Activated CD4-positive, alpha-beta T cell treated with anti-CD3 and anti-CD28 coated beads, Interleukin-2, amount 50 U/mL, for 4 hours (primary cell): ENCODE measurements around the gene MIPEP.

Source experiments
- DNase-seq, 2 experiments: peaks; one replicate each; pipeline ENCODE4 v3.0.0-alpha.2; 2020

MIPEP gene

GRCh38 chr13:23805122-23805521 is 84.1 kb downstream of the MIPEP start:
- DNase-seq, result no peak

GRCh38 chr13:23804166-23804565 is 85.0 kb downstream of the MIPEP start:
- no peak for DNase-seq

- no peak for DNase-seq
These were observed 88.1 kb downstream of the MIPEP start for GRCh38 chr13:23801141-23801540.

- DNase-seq, result no peak
These were observed 89.3 kb downstream of the MIPEP start for GRCh38 chr13:23799945-23800344.

- DNase-seq, result no peak
These were observed 91.8 kb downstream of the MIPEP start for GRCh38 chr13:23797276-23797903.

GRCh38 chr13:23796551-23796950 is 92.6 kb downstream of the MIPEP start:
- no peak for DNase-seq

GRCh38 chr13:23794267-23795161 is 94.7 kb downstream of the MIPEP start:
- DNase-seq, result no peak

GRCh38 chr13:23793711-23794110 is 95.5 kb downstream of the MIPEP start:
- no peak for DNase-seq

- no peak for DNase-seq
These were observed 96.5 kb downstream of the MIPEP start for GRCh38 chr13:23792680-23793079.

- DNase-seq, result no peak
These were observed 98.5 kb downstream of the MIPEP start for GRCh38 chr13:23790577-23791170.

- DNase-seq, result no peak
These were observed 99.4 kb downstream of the MIPEP start for GRCh38 chr13:23789576-23790346.

GRCh38 chr13:23788459-23788858 is 100.7 kb downstream of the MIPEP start:
- DNase-seq, result no peak

- DNase-seq, result no peak
These were observed 101.7 kb downstream of the MIPEP start for GRCh38 chr13:23787464-23787863.

GRCh38 chr13:23786607-23787006 is 102.6 kb downstream of the MIPEP start:
- DNase-seq, result no peak

- DNase-seq, result no peak
These were observed 110.3 kb downstream of the MIPEP start for GRCh38 chr13:23778879-23779278.

GRCh38 chr13:23778002-23778652 is 111.1 kb downstream of the MIPEP start:
- peak in 1 of 2 experiments; percentile 4 for DNase-seq

GRCh38 chr13:23777575-23777870 is 111.7 kb downstream of the MIPEP start:
- no peak for DNase-seq

- no peak for DNase-seq
These were observed 112.3 kb downstream of the MIPEP start for GRCh38 chr13:23776698-23777574.

- DNase-seq, result no peak
These were observed 116.5 kb downstream of the MIPEP start for GRCh38 chr13:23772717-23773116.

- DNase-seq, result no peak
These were observed 117.2 kb downstream of the MIPEP start for GRCh38 chr13:23771956-23772355.

GRCh38 chr13:23771552-23771951 is 117.6 kb downstream of the MIPEP start:
- DNase-seq, result no peak

- DNase-seq, result no peak
These were observed 118.2 kb downstream of the MIPEP start for GRCh38 chr13:23770973-23771372.
